Measurements from ENCODE around the gene B4GALT3.
A peak's percentile ranks its signal among the peaks of the same experiment; 100 is the strongest.

The B4GALT3 gene

GRCh38 chr1:161201836-161202712 is 24.8 kb upstream of the B4GALT3 start, which contains the start of gene NDUFS2:
Gene NDUFS2, plus strand, starts transcription at chr1:161202367. Its CDS starts 19 bp downstream, at chr1:161202386.
- DNase-seq, result peak; percentile 100

- DNase-seq, result peak; percentile 36
These were observed 23.9 kb upstream of the B4GALT3 start for GRCh38 chr1:161200992-161201835.

DNA sequence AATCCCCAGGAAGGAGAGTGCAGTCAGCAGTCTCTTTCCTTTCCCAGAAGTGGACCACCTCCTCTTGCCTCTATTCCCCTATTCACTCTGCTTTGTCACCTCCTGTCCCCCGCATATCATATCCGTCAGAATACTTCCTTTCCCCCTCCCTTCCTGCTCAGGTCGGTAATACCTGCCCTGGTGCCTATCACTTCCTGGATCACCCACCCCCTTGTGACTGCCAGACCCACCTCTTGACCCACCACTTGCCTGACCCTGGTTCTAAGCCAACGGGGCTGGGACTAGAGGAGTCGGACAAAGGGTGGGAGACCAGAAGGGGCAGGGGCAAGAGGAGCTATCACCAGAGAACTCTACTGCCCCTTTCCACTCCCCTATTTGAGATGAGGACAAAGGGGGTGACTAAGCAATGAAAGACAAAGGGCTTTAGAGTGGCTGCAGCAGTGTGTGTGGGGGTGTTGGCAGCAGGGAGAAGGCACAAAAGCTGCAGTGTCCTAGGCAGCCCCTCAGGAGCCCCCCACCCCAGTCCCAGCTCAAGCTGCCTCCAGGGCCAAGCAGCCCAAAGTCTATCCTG is 23.2 kb upstream of the B4GALT3 start:
- no peak for DNase-seq

- DNase-seq, result no peak
These were observed 22.3 kb upstream of the B4GALT3 start for GRCh38 chr1:161199506-161200139.

DNA sequence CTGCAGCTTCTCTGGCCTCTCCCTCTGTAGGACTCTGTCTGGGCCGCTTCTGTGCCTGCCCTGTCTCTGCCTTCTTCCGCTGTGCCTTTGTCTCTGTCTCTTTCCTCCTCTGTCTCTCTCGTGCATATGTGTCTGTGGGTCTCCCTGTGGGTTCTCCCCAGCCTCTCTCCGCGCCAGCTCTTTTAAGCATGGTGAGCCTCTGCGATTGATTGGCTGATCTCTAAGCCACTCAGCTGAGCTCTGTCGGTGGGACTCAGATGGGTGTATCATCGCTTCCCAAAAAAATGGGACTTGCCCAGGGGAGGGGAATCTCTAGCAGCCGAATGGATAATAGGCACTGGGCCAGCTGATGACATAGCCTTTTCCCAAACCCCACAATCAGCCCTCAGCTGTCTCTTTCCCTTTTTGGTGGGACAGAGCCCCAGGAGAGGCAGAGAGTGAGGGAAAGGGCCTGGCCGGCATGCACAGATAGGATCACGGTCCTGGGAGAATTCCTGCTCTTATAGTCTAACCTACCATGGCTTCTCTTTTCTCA is 21.7 kb upstream of the B4GALT3 start, which contains the start of gene ADAMTS4:
Gene ADAMTS4, minus strand, starts transcription at position 158 of the 535 bp plus-strand sequence. CDS start 427 bp downstream, outside the sequence.
- no peak for DNase-seq

- peak; percentile 27 for DNase-seq
These were observed 21.0 kb upstream of the B4GALT3 start for GRCh38 chr1:161198194-161198896.

DNA sequence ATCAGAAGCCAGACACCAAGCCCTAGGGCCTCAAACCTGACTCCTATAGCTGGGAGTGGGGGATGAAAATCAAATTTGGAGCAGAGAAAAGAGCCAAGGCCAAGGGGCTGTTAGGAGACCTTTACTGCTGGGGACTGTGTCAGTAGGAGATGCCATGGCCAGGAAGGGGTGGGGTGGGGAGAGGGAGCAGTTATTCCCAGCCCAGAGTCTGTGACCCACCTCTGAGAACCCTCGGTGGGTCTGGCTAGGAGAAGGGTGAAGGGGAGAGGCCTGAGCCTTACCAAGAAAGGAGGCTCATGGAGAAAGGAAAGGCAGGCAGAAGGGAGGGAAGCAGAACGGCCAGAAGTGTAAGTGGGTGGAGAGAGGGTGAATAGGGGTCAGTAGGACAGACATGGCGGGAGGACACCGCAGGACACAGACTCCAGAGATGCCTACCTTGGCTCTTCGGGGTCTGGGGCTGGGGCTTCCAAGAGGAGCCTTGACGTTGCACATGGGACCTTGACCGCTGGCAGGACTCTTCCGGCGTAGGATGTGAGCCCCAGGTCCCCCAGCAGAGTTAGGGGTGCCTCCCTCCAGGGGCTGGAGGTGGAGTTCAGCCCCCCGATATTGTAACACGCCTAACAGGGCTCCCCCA is 20.4 kb upstream of the B4GALT3 start:
- DNase-seq, result no peak

DNA sequence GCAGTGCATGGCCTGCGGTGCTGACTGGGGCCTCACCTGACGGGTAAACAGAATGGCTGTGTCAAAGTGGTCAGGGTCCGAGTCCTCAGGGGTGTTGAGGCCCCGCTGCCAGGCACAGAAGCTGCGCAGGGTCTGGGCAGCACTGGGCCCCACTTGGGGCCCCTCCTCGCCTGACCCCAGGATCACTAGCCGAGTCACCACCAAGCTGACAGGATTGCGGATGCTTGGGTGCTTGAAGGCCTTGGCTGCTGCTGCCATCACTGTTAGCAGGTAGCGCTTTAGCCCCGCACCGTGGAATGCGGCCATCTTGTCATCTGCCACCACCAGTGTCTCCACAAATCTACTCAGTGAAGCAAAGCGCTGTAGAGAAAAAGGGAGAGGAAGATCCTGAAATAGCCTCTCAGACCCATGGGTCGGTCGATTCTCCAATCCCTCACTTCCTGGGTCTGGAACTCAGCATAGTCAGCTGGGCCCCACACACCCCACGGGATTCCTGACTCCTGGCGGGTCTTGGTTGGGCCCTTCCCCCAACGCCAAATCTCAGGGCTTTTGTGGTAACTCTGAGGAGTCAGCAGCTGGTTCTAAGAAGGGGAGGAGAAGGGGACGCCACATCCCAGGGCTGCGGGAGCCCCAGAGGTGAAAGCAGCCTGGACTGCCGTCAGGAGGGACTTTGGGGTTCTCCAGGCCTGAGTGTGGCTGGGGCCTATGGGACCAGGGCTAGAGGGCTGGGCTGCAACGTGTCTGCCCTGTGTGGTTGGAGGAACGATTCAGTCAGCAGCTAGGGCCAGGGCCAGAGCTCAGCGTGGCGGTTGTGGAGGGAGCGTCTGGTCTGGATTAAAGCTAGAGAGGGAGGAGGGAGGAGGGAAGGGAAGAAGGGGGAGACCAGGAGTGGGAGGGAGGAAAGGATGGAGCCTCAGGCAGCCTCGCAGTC is 19.5 kb upstream of the B4GALT3 start:
- no peak for DNase-seq

- DNase-seq, result no peak
These were observed 18.8 kb upstream of the B4GALT3 start for GRCh38 chr1:161196111-161196510.

DNA sequence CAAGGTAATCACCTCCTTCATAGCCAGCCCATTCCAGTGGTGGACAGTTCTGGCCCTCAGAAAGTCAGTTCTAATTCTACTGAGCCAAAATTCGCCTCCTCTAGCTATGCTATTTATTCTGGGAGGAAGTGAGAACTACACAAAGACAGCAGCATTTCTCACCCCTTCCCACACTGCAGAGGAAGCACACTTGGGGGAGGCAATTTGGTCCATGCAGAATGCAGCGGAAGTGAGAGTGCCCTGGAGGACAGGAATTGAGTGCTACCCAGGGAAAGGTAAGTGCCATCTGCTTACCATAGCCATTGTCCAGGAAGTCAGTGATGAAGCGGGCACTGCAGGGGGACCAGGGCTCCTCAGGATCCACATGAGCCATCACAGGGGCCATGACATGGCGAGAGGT is 17.9 kb upstream of the B4GALT3 start:
- DNase-seq, result no peak

GRCh38 chr1:161193561-161194235 is 16.4 kb upstream of the B4GALT3 start:
- no peak for DNase-seq

GRCh38 chr1:161192476-161193465 is 15.5 kb upstream of the B4GALT3 start:
- peak; percentile 85 for DNase-seq

DNA sequence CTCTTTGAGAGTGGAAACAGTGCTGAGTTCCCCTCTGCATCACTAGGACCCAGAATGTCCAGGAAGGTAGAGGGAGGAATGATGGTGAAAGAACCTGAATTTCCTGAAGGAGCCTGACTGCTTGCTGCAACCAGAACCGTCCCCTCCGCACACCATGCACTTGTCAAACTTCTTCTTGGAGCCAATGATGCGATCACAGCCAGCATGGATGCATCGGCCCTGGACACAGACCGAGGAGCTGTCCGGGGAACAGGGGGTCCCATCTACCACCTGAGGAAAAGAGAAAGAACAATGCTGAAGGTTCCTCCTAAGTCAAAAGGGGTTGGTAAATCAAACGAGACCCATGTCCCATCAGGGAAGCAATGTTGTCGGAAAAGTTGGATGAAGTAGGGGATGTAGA is 14.7 kb upstream of the B4GALT3 start:
- DNase-seq, result no peak

GRCh38 chr1:161190962-161191521 is 13.7 kb upstream of the B4GALT3 start:
- no peak for DNase-seq

- no peak for DNase-seq
These were observed 11.7 kb upstream of the B4GALT3 start for GRCh38 chr1:161189036-161189435.

- no peak for DNase-seq
These were observed 11.1 kb upstream of the B4GALT3 start for GRCh38 chr1:161188381-161188780.

DNA sequence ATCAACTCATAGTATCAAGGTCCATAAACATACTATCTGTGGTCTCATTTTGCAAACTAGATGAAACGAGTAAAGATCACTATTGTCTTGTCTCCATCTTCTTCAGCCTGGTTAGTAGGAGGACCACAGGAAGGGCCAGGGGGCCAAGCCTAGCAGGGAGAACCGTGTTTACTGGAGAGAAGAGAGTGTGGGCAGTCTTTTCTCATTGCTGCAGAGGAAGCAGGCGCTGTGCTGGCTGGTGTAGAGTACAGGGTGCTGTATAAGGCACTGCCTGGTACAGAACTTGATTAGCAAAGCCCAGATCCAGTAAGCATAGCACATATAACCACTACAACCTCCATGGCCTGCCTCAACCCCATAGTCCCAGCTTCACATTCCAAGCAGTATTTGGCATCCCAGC is 10.0 kb upstream of the B4GALT3 start:
- DNase-seq, result no peak

Data from DMS53 (cell line).